HL-60/S4 treated with retinoic acid at 250 ng/mL for 4 days and 3 days (cell line): Measurements from ENCODE around the gene CEP120.
"Not testable (repeated sequence)": the region's sequence is repeated elsewhere in the genome, so short reads cannot be mapped to it uniquely, and the experiment has no call there.

Experiments used
- in situ Hi-C: fragments of 300-500 bp; cut with MboI; formaldehyde crosslinking; loops from 2 replicates; pipeline ENCODE4 v1.7.0; 2022; ENCODE audit warnings: low sequenced_read_pairs

The CEP120 gene

DNA sequence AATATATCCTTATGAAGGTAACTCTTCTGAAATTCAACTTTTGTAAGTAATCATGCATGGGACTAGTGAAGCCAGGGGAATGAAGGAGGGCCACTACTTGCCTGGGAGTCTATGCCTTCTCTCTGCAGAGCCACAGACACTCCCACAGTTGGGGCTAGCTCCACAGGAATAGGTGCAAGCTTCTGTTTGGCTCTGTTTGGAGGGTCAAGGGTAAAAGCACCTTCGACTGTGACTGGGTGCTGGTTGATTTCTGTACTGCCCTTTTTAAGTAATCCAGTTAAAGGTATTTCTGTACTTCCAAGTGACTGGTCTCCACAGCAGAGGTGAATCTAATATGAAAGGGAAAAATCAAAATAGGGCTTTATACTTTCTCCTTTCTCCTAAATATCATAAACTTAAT is 32.2 kb downstream of the CEP120 start:
- in situ Hi-C loops: no loop called here

DNA sequence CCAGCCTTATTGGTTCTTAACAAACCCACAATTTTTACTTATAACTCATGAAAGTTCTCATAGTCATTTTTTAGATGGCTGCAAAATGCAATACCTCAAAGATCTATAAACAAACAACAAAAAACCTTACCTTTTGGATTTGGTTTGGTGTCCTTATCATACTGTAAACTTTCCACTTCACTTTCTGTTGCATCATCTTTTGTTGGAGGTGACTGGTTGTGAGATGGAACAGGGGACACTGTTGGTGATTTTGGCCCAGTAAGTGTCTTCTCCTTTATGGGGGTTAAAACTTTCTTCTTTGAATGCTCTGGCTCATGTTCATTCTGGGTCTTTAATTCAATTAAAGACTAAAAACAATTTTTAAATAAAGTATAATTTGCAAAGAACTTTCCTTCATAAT is 33.4 kb downstream of the CEP120 start:
- in situ Hi-C loops: no loop called here

DNA sequence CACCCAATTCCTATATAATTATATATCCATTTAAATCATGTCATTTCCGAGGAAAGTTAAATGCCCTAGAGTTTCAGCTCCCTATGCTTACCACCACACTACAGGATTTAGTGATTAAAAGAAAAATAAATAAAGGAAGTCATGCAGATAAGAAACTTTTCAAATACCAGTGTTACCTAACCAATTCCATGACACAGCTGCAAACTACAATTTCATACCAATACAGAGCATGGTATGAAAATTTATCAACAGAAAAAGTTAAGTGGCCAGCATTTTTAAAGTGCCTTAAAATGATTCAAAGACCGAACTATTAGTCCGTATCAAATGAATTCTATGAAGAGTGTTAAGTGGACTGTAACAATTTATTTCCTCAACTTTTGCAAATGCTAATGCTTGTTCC is 35.9 kb downstream of the CEP120 start:
- in situ Hi-C loops: no loop called here

DNA sequence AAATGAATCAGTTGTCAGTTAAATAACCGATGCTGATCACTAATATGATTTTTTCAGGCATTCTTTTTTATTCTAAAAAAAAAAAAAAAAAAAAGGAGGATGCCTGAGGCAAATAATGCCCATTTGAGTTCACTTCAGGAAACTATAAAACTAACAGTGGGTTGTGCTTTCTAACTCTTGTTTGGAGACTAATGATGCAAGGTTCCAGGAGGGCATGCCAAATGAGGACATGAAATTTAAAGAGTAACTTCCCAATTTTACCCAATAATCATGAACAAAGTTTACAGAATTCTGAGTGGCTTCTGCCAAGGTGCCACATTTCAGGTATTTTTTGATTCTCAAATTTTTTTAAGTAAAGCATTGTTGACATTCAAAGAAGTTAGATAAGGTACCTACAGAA is 41.0 kb downstream of the CEP120 start:
- in situ Hi-C loops: no loop called here

DNA sequence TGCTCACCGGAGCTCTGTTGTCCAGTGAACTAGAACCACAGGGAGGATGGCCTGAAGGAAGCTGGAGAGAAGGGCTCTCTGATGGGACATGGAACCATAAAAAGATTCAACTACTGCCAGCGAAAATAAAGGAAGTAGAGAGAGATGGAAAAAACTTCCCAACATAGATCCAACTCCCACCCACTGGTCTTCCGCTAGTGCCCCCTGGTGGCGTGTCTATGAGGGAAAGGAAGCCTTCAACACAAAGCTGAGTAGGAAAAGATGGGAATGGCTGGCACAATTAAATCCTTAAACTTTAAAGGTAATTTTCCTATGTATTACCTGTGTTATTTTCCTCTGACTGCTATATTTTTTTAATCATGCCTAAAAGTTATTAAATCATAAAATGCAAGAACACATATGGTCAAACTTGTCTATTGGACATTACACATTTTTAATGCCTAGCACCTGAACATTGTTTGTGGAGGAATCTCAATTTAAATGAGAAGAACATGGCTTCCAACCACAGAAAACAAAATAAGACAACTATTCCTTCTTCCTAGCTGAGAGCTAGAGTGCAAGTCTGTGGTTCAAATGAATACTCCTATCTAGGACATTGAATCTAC is 51.5 kb downstream of the CEP120 start:
- in situ Hi-C loops: no loop called here

DNA sequence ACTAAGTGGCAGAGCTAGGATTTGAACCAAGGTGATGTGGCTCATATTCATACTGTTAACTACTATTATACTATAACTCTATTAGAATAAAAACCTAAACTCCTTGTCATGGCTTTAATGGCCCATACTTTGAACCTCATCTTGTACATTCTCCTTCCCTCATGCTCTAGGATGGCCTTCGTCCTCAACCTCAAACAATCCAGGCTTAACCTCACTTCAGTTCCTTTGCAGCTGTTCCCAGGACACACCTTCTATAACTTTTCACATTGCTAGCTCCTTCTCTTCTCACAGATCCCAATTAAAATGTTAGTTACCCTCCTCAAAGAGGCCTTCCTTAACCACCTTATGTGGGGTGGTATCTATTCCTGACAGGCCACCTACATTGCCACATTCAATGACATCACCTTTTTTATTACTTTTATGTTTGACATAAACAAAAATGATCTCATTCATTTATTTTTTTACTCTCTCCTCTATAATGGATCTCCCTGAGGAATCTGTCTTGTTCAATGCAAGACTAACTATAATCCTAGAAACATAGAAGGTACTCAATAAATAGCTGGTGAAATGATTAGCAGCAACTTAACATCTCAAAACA is 53.7 kb downstream of the CEP120 start:
- in situ Hi-C loops: no loop called here

DNA sequence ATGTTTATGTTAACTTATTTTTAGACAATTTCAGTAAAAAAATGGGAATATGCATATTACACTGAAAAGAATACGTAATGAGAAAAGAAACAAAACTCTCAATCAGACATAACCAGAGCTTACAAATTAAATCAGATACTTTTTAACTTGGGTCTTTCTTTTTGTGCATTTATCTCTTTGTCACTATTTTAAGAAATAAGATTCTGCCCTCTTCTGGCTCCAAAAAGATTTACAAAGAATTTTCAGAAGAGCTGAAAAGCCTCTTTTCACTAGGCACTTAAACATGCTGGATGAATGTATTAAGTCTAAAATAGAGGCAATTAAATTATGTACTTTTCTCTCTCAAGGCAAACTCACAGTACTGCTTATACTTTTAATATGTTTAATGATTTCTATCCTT is 55.5 kb downstream of the CEP120 start:
- in situ Hi-C loops: no loop called here

DNA sequence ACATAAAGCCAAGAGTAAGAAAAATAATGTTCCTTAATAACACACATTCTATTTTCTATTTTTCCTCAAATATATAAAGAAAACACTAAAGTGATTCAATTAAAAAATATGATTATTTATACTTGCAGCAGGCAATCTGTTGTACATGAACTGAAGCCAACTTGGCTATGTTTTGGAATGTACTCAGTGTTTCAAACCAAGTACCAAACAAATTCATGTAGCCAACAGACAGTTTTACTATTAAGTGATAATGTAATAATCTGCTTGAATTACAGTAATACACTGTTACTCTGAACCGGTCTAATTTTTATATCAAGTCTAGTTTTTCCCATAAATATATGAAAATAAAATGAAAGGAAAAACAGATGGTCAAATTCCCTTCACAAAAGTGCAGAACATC is 58.0 kb downstream of the CEP120 start:
- in situ Hi-C loops: no loop called here

DNA sequence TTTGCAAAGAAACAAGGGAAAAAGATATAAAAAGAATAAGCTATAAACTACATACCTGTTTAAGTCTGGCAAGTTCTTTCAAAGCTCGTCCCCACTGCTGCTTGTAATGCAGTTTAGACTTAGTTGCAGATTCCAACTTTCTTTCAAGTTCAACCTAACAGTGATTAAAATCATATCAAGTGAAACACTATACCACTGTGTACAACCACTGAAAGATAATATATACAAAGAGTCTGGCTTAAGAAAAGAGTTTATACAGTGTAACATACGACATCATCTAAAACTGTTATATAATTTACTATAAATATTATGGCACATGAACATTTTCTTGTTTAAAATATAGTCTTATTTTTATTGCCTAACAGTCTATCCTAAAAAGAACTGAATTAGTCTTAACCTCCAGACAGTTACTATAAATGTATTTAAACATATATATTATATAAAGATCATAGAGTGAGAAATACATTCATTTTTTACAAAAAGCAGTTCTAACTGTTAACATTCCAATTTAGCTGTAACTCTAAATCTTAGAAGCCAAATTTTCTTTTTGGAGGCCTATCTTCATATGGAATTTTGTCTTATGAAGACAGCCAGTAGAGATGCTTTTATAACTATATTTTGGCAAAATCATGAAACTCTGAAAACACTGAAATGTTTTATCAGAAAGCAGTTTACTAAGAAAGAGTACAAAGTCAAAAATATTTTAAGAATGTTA is 58.6 kb downstream of the CEP120 start:
- in situ Hi-C loops: no loop called here

DNA sequence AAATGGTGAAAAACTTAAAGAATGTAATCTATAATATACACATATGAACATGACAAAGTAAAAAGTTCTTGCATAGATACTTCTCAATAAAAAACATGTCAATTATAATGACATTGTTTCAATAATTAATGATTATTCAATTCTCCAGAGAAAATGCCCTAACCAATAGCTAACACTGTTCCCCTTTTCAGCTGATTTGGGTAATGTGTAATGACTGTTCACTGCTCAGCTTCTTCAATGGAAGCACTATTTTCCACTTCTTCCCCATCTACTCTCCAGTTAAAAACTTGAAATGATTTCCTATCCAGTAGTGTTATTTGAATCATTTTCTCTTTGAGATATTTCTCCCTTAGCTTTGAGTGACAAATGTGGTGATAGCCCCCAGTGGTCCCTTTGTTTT is 62.3 kb downstream of the CEP120 start:
- in situ Hi-C loops: no loop called here

DNA sequence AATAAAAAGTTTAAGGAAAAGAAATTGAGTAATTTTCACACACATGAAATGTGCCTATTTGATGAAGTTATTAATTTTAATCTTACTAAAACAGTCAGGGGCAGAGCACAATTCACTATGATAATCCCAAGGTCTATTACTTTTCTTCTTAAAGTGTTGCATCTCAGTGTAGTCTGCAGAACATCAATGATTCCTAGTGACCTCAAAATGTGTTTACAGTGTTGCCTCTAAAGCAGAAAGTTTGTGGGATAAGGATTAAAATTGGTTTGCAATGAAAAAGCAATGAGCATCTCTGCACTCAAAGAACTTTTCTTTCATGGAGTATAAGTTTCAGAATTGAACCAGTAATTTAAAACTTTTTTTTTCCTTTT is 63.0 kb downstream of the CEP120 start:
- in situ Hi-C loops: no loop called here

DNA sequence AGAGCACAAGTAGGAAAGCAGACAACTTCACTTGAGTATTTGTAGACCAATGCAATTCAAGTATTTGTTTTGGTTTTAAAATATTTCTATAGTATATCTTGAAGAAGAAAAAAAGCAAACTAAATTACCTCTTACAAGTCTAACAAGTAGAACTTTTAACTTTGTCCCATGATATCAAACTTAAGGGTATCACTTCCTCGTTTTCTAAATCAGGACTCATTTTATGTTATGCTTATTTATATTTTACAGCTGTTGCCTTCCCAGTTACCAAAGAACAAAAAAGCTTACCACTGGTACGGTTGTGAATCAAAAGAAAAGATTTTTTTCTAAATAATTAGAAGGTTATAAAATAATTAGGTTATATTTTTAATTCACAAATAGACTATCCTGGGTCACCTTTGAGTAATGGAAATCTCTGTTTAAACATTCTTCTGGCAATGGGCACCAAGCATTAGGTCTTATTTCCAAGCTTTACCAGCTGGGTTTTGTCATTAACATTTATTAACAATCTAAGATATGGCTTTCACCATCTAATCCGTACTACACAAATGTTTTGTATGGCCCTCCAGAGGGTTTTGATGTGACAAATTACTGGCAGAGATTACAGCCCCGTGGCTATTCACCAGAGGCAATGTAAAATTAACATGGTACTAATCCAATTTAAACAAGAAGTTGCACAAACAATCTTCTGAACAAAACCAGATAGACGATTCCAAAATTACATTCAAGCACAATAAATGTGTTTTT is 63.6 kb downstream of the CEP120 start:
- in situ Hi-C loops: no loop called here

DNA sequence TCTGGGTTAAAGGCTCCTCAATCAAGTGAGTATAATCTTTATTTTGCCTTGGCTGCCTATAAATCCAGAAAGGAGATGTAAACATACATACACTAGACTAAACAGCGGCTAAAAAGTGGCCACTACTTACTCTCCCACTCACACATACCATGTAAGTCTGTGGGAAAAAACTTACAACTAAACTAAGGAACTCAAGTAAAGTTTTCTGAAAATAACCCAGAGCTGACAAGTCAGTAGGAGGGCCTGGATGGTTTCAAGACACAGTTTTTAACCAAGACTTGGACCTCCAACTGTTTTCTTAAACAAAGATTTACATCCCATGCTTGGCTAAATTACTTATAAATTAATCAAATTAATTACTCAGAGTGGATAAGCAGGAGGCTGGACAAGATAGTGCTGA is 64.5 kb downstream of the CEP120 start:
- in situ Hi-C loops: no loop called here

DNA sequence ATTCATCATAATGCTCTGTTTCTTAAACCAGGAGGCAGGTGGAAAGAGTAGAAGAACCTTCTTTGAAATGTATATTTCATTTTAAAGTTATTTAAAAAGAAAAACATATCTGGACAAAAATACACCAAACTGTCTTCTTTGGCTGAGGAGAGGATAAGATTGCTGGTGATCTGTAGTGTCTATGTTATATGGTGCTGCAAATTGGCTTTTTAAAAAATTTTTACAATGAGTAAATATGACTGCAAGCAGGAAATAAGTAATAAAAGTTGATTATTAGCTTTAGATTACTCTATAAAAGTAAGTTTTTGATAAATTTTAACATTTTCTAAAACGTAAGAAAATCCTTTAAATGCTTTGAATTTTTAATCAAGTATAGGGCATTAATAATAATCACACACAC is 64.9 kb downstream of the CEP120 start:
- in situ Hi-C loops: no loop called here

DNA sequence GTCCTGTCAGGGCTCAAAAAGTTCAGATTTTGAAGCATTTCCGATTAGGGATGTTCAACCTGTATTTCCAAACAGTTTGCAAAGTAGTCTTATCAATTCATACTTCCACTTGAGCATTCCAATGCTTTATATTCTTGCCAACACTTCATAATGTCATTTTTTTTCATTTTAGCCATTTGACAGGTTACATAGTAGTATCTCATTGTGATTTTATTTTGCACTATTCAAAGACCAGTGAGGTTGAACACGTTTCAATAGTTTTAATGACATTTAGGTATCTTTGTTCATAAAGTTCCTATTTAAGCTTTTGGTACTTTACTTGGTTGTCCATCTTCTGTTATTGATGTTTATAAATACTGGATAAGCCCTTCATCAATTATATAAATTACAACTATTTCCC is 71.4 kb downstream of the CEP120 start:
- in situ Hi-C loops: no loop called here

DNA sequence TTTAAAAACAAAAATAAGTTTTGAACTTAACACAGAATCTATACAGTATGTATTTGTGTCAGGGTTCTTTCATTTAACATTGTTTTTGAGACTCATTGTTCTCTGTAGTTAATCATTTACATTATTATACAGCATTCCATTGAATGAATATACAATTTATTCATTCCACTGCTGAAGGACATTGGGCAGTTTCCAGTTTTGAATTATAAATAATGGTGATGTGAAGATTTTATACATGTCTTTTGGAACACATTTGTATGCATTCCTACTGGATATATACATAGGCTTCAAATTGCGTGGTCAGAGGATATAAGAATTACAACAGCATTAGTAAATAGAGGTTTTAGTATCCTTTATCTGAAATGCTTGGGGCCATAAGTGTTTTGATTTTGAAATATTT is 72.0 kb downstream of the CEP120 start:
- in situ Hi-C loops: no loop called here

DNA sequence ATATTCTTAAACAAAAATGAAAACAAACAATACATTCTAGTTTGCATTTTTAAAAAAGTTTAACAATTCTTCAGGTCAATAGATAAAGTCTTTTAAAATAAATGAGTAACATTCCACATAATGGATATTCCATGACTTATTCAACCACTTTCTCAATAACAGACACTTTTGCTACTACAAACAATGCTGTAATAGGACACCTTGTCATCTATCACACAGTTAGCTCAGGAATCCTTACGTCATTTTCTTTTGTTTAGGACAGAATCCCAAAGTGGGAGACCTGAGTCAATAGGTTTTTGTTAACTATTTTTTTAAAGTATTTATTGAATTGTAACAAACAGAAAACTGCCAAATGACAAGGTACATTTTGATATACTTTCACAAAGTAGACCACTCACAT is 72.5 kb downstream of the CEP120 start:
- in situ Hi-C loops: no loop called here

DNA sequence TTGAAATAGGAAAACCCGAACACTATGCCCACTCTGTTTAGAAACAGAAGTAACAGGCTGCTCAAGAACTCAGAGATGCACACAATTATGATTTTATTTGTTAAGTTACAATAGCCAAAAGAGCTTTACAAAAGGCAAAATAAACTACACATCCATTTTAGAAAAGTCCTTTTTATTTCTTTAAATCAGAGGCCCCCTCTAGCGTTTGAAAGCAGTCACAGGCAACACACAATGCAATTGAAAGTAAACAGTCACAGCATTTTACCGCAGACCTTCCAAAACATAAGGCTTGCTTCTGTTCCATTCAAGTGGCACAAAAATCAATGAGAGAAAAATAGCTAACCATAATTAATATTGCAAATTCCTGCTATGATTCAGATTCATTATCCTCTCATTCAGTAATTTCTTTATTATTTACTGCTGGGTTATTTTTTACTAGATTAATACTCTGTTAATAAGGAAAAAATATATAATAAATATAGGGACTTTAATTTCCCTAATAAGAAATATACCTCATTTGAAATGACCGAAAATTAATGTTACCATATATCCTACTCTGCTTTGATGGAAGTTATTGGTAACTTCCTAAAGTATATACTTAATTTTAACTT is 78.3 kb downstream of the CEP120 start:
- in situ Hi-C loops: no loop called here

DNA sequence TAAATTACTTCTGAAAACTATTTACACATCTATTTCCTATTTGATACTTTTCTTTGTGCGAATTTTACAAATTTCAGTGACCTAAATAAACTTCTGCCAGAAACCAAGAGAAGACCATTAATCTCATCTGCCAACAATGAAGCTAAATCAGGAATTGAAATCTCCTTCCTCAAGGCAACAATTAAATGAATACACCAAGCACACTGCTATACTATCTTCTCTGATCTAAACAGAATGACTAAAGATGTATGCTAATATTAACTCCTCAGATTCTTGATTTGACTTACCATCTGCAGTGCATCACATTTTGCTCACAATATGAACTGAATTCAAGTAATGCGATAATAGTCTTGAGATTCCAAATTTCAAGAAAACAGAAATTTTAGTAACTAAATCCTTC is 82.3 kb downstream of the CEP120 start:
- in situ Hi-C loops: no loop called here

DNA sequence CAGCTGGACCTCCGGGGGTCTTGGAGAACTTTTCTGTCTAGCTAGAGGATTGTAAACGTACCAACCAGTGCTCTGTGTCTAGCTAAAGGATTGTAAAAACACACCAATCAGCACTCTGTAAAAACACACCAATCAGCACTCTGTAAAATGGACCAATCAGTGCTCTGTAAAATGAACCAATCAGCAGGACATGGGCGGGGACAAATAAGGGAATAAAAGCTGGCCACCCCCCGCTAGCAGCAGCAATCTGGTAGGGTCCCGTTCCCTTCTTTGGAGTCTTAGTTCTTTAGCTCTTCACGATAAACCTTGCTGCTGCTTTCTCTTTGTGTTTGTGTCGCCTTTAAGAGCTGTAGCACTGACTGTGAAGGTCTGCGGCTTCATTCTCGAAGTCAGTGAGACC is 114.8 kb downstream of the CEP120 start:
- in situ Hi-C loops: not testable (repeated sequence)

DNA sequence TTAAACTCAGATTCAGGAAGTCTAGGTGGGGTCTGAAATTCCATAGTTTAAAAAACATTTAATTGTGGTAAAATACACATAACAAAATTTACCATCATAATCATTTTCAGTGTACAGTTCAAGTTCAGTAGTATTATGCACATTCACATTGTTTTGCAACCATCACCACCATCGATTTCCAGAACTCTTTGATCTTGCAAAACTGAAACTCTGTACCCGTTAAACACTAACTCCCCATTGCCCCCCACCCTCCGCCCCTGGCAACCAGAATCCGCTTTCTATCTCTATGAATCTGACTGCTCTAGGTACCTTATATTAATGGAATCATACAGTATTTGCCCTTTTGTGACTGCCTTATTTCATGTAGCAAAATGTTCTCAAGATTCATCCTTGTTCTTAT is 117.5 kb downstream of the CEP120 start:
- in situ Hi-C loops: no loop called here
